ENCODE results near the gene DNAJC18. TPM values are rescaled to one million over a fixed set of nuclear protein-coding genes. Genes with fewer than 3 reads are reported as not detected.

DNAJC18 gene
- polyA plus RNA-seq, 1 experiment: 17.7 TPM

DNA sequence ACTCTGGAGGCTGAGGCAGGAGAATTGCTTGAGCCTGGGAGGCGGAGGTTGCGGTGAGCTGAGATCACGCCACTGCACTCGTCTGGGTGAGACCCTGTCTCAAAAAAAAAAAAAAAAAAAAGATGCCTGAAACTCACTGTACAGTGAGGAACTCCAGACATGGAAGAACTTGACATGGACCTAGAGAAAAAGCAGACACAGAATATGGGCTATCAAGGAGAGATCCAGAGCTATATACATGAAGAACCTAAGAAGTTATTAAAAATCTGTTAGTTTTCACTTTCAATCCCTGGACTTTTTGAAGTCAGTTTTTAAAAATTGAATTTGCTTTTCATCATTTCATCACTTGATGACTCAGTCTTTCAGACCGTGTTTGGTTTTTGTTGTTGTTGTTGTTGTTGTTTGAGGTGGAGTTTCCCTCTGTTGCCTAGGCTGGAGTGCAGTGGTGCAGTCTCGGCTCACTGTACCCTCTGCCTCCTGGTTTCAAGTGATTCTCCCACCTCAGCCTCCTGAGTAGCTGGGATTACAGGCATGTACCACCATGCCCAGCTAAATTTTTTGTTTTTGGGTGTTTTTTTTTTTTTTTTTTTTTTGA is 77.4 kb downstream of the DNAJC18 start:
- no peak overlapping the region for H3K4me3 ChIP-seq (ENCODE audit: low read depth, low read length)
- no peaks in the 10 kb centered on the region for H3K9me3 ChIP-seq (ENCODE audit: control insufficient read depth, insufficient read depth, low read length)
- H3K27ac ChIP-seq (ENCODE audit: low read depth, low read length): no peak overlapping the region
- TF ChIP-seq, protein P1, sequence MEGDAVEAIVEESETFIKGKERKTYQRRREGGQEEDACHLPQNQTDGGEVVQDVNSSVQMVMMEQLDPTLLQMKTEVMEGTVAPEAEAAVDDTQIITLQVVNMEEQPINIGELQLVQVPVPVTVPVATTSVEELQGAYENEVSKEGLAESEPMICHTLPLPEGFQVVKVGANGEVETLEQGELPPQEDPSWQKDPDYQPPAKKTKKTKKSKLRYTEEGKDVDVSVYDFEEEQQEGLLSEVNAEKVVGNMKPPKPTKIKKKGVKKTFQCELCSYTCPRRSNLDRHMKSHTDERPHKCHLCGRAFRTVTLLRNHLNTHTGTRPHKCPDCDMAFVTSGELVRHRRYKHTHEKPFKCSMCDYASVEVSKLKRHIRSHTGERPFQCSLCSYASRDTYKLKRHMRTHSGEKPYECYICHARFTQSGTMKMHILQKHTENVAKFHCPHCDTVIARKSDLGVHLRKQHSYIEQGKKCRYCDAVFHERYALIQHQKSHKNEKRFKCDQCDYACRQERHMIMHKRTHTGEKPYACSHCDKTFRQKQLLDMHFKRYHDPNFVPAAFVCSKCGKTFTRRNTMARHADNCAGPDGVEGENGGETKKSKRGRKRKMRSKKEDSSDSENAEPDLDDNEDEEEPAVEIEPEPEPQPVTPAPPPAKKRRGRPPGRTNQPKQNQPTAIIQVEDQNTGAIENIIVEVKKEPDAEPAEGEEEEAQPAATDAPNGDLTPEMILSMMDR (IDR thresholded peaks at IDR 0.05; ENCODE audit: low read depth, low read length): no peak
- DNase-seq (ENCODE audit: low read depth, low spot score): no peak
- no peaks in the 10 kb centered on the region for H3K27me3 ChIP-seq (ENCODE audit: control insufficient read depth, insufficient read depth, low read length)
- ChIA-PET POLR2A (interaction anchor here (0.9 kb wide), 1 partner anchor 12 kb away, joined by 6 read pairs; no protein-coding TSS in a partner anchor), CTCF (interaction anchor here (0.6 kb wide), 1 partner anchor 61 kb away, joined by 3 read pairs; no protein-coding TSS in a partner anchor)

DNA sequence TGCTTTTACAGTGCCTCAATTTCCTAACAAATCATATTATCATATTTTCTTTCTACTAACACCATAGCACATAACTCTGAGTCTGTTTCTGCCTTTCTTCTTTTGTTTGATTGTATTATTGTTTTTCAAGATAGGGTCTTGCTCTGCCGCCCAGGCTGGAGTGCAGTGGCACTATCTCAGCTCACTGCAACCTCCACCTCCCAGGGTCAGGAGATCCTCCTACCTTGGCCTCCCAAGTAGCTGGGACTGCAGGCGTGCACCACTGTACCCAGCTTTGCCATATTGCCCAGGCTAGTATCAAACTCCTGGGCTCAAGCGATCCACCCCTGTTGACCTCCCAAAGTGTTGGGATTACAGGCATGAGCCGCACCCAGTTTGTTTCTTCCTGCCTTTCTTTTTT is 78.9 kb downstream of the DNAJC18 start:
- Histone ChIP-seq H3K4me3 (ENCODE audit: low read depth, low read length) (no peak overlapping the region), H3K27me3 (ENCODE audit: control insufficient read depth, insufficient read depth, low read length) (no peaks in the 10 kb centered on the region), H3K9me3 (ENCODE audit: control insufficient read depth, insufficient read depth, low read length) (no peaks in the 10 kb centered on the region), H3K27ac (ENCODE audit: low read depth, low read length) (no peak overlapping the region)
- ChIA-PET POLR2A (interaction anchor here (0.9 kb wide), 1 partner anchor 19 kb away, joined by 4 read pairs; the partner anchor contains the start of gene PAIP2), CTCF (no interaction called here)
- TF ChIP-seq, protein P1 (IDR thresholded peaks at IDR 0.05; ENCODE audit: low read depth, low read length): no peak
- no peak for DNase-seq (ENCODE audit: low read depth, low spot score)

Small RNA genes within 50 kb of the gene (small RNA-seq; reads per million reads assigned to genes)
- gene RNU5B-4P (ENCODE audit: insufficient read length, low read depth): not detected

Other genes with a start within 250 kb of the DNAJC18 start
- 57.9 and 64.6 TPM in 2 replicates for gene SIL1, start 241.2 kb downstream of the DNAJC18 start, polyA plus RNA-seq (2011; rRNA removed)
- gene MATR3, start 145.8 kb downstream of the DNAJC18 start, polyA plus RNA-seq (2011; rRNA removed): 142 and 166 TPM in 2 replicates
- gene PAIP2, start 97.7 kb downstream of the DNAJC18 start, polyA plus RNA-seq (2011; rRNA removed): 76.3 and 113 TPM in 2 replicates
- gene SLC23A1, start 56.2 kb downstream of the DNAJC18 start, polyA plus RNA-seq (2011; rRNA removed): 0.10 TPM in 1 of 2 replicates, not detected in the other
- not detected in 2 replicates for gene MZB1, start 49.6 kb downstream of the DNAJC18 start, polyA plus RNA-seq (2011; rRNA removed)
- gene PROB1, start 44.4 kb downstream of the DNAJC18 start, polyA plus RNA-seq (2011; rRNA removed): 0.19 and 0.25 TPM in 2 replicates
- 3.5 and 3.9 TPM in 2 replicates for gene SPATA24, start 35.4 kb downstream of the DNAJC18 start, polyA plus RNA-seq (2011; rRNA removed)
- 0.82 and 1.1 TPM in 2 replicates for gene ECSCR, start 23.2 kb upstream of the DNAJC18 start, polyA plus RNA-seq (2011; rRNA removed)
- gene SMIM33, start 31.5 kb upstream of the DNAJC18 start, polyA plus RNA-seq (2011; rRNA removed): not detected in 2 replicates
- gene STING1, start 43.2 kb upstream of the DNAJC18 start, polyA plus RNA-seq (2011; rRNA removed): 50.6 and 66.9 TPM in 2 replicates
- gene UBE2D2, start 121.8 kb upstream of the DNAJC18 start, polyA plus RNA-seq (2011; rRNA removed): 51.5 and 60.9 TPM in 2 replicates
- 21.3 and 21.5 TPM in 2 replicates for gene CXXC5, start 208.8 kb upstream of the DNAJC18 start, polyA plus RNA-seq (2011; rRNA removed)